K562 (cell line): ENCODE measurements around the gene HYCC2.

Experiments
- BRCA1 ChIP-seq, 2 experiments: fragments of 450-650 bp in 1 of 2; sonication (generic) in 1 of 2; formaldehyde crosslinking in 1 of 2; IDR thresholded peaks; 2 replicates each; pipeline versions ENCODE4 v1.5.0 to v1.6.1; 2017 to 2020; ENCODE audit warnings: mild to moderate bottlenecking in 1 of 2, missing genetic modification reagents in 1 of 2
- CTCF ChIP-seq, 3 experiments: IDR thresholded peaks in 2 of 3; conservative IDR thresholded peaks in 1 of 3; 2 replicates each; pipeline ENCODE4 v1.5.1; 2011 to 2012; ENCODE audit warnings: low read length in 3 of 3, mild to moderate bottlenecking in 3 of 3, control low read depth in 2 of 3, improper control_type of control experiment in 1 of 3, inconsistent platforms in 1 of 3, low read depth in 1 of 3, mixed read lengths in 1 of 3, moderate library complexity in 1 of 3; ENCODE audit not compliant: insufficient read depth in 2 of 3
- DLX4 ChIP-seq: fragments of 250-450 bp; sonication (Bioruptor Pico); IDR thresholded peaks from 2 replicates; pipeline ENCODE4 v1.6.1; 2021; ENCODE audit warnings: mild to moderate bottlenecking
- EP300 ChIP-seq: IDR thresholded peaks from 2 replicates; pipeline ENCODE4 v1.6.1; 2012; ENCODE audit warnings: low read length, improper control_type of control experiment
- FOXA1 ChIP-seq: fragments of 450-650 bp; IDR thresholded peaks from 2 replicates; pipeline ENCODE4 v1.6.1; 2016; ENCODE audit warnings: mild to moderate bottlenecking, borderline replicate concordance
- GATA2 ChIP-seq: sonication (generic); formaldehyde crosslinking; IDR thresholded peaks from 2 replicates; pipeline ENCODE4 v1.4.0; 2020; ENCODE audit warnings: mild to moderate bottlenecking, missing genetic modification reagents
- MAFK ChIP-seq: IDR thresholded peaks from 2 replicates; pipeline ENCODE4 v1.6.1; 2011; ENCODE audit warnings: low read length, improper control_type of control experiment
- MEIS2 ChIP-seq: fragments of 450-650 bp; IDR thresholded peaks from 2 replicates; pipeline ENCODE4 v1.6.1; 2014; ENCODE audit warnings: mild to moderate bottlenecking; ENCODE audit not compliant: partially characterized antibody
- NR2C2 ChIP-seq, 2 experiments: fragments of 200-800 bp in 1 of 2; sonication (Bioruptor generic) in 1 of 2; sonication (generic) in 1 of 2; formaldehyde crosslinking in 1 of 2; IDR thresholded peaks; 2 replicates each; pipeline versions ENCODE4 v1.6.1 to v1.8.0; 2016 to 2022; ENCODE audit warnings: mild to moderate bottlenecking in 1 of 2, missing compliant biosample characterization in 1 of 2, missing genetic modification characterization in 1 of 2, missing genetic modification reagents in 1 of 2
- RAD21 ChIP-seq, 2 experiments: fragments of 250-450 bp in 1 of 2; fragments of 450-650 bp in 1 of 2; sonication (Bioruptor Pico) in 1 of 2; formaldehyde crosslinking in 1 of 2; IDR thresholded peaks in 1 of 2; conservative IDR thresholded peaks in 1 of 2; 2 replicates each; pipeline versions ENCODE4 v1.4.0 to v1.8.0; 2020 to 2022; ENCODE audit warnings: mild to moderate bottlenecking in 2 of 2, moderate library complexity in 1 of 2
- RCOR1 ChIP-seq, 2 experiments: IDR thresholded peaks; 2 replicates each; pipeline ENCODE4 v1.6.1; 2012; ENCODE audit warnings: low read depth in 2 of 2, low read length in 2 of 2, borderline replicate concordance in 1 of 2, improper control_type of control experiment in 1 of 2
- RNF2 ChIP-seq: sonication (generic); IDR thresholded peaks from 2 replicates; pipeline ENCODE4 v1.6.1; 2016
- TAF1 ChIP-seq: IDR thresholded peaks from 2 replicates; pipeline ENCODE4 v1.6.1; 2011; ENCODE audit warnings: mild to moderate bottlenecking, low read length, moderate library complexity; ENCODE audit not compliant: insufficient read depth, control insufficient read depth, severe bottlenecking; ENCODE audit errors: extremely low read depth
- ZBED1 ChIP-seq: IDR thresholded peaks from 2 replicates; pipeline ENCODE4 v1.6.1; 2014

- TF ChIP-seq CTCF (IDR thresholded peaks at IDR 0.05 in 2 of 3, conservative IDR thresholded peaks at IDR 0.05 in 1 of 3; ENCODE audit: insufficient read depth in 2 of 3, low read depth in 1 of 3, low read length in 3 of 3) (no peak), MEIS2 (no peak), RAD21 (CRISPR knock-in tag; conservative IDR thresholded peaks at IDR 0.05 in 1 of 2, IDR thresholded peaks at IDR 0.05 in 1 of 2) (no peak), EP300 (no peak), BRCA1 (IDR thresholded peaks at IDR 0.05) (no peak), BRCA1 (CRISPR knock-in tag; IDR thresholded peaks at IDR 0.05) (no peak), TAF1 (no peak), ZBED1 (no peak), MAFK (no peak), FOXA1 (no peak), GATA2 (CRISPR knock-in tag) (no peak), RCOR1 (IDR thresholded peaks at IDR 0.05; ENCODE audit: borderline replicate concordance in 1 of 2, low read depth in 2 of 2, low read length in 2 of 2) (no peak), RNF2 (no peak), DLX4 (CRISPR knock-in tag) (no peak), NR2C2 (CRISPR knock-in tag; IDR thresholded peaks at IDR 0.05) (no peak), NR2C2 (tag; IDR thresholded peaks at IDR 0.05) (no peak)
Observed at GRCh38 chr2:201021914-201022313, 49.6 kb downstream of the HYCC2 start.
